ENCODE results near the gene ENHO. TPM values are rescaled to one million over a fixed set of nuclear protein-coding genes. Genes with fewer than 3 reads are reported as not detected.

The ENHO gene
- polyA plus RNA-seq, 3 donors: 2.3 to 3.2 (median 2.7) TPM

- DNase-seq: no peak
- Histone ChIP-seq H3K9me3 (replicated peaks in 1 of 2; ENCODE audit: control insufficient read depth in 1 of 2, insufficient read depth in 1 of 2, low read length in 2 of 2) (no peaks in the 10 kb centered on the region), H3K27ac (ENCODE audit: low read depth in 1 of 2, low read length in 2 of 2) (no peak overlapping the region), H3K4me1 (ENCODE audit: control insufficient read depth in 1 of 2, insufficient read depth in 2 of 2, low read length in 2 of 2) (no peaks in the 10 kb centered on the region), H3K9ac (ENCODE audit: insufficient read depth, low read length, poor library complexity, severe bottlenecking) (no peak overlapping the region), H3K4me3 (replicated peaks in 1 of 3; ENCODE audit: low read depth in 2 of 3, low read length in 3 of 3) (no peak overlapping the region), H3K27me3 (ENCODE audit: control insufficient read depth in 2 of 2, insufficient read depth in 2 of 2, low read length in 2 of 2) (no peaks in the 10 kb centered on the region), H3K79me2 (ENCODE audit: insufficient read depth, low read length) (no peaks in the 10 kb centered on the region), H4K20me1 (ENCODE audit: insufficient read depth, low read length) (no peaks in the 10 kb centered on the region), H3K36me3 (replicated peaks in 1 of 2; ENCODE audit: control insufficient read depth in 1 of 2, insufficient read depth in 2 of 2, low read length in 2 of 2) (no peaks in the 10 kb centered on the region), H3K4me2 (replicated peaks; ENCODE audit: extremely low read depth, low read length, poor library complexity, severe bottlenecking) (no peak overlapping the region), H2AFZ (ENCODE audit: insufficient read depth, low read depth, low read length, poor library complexity, severe bottlenecking) (no peak overlapping the region)
- Mint-ChIP-seq H3K27ac (no peak overlapping the region), H3K27me3 (ENCODE audit: low read depth in 3 of 3) (peaks cover 3 to 11% (median 7%) of the 10 kb centered on the region in 3 donors), H3K4me3 (no peak overlapping the region), H3K4me1 (peaks cover 2% of the 10 kb centered on the region), H3K36me3 (no peaks in the 10 kb centered on the region), H3K9me3 (no peaks in the 10 kb centered on the region)
- 82% methylated on average over 9 of the region's 10 CpGs for WGBS (ENCODE audit: insufficient coverage)
- intact Hi-C loops (cut with micrococcal nuclease): no loop called here
- TF ChIP-seq, protein P1, sequence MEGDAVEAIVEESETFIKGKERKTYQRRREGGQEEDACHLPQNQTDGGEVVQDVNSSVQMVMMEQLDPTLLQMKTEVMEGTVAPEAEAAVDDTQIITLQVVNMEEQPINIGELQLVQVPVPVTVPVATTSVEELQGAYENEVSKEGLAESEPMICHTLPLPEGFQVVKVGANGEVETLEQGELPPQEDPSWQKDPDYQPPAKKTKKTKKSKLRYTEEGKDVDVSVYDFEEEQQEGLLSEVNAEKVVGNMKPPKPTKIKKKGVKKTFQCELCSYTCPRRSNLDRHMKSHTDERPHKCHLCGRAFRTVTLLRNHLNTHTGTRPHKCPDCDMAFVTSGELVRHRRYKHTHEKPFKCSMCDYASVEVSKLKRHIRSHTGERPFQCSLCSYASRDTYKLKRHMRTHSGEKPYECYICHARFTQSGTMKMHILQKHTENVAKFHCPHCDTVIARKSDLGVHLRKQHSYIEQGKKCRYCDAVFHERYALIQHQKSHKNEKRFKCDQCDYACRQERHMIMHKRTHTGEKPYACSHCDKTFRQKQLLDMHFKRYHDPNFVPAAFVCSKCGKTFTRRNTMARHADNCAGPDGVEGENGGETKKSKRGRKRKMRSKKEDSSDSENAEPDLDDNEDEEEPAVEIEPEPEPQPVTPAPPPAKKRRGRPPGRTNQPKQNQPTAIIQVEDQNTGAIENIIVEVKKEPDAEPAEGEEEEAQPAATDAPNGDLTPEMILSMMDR (IDR thresholded peaks at IDR 0.05): no peak
These were observed 20.3 kb downstream of the ENHO start for GRCh38 chr9:34502471-34502870.

DNA sequence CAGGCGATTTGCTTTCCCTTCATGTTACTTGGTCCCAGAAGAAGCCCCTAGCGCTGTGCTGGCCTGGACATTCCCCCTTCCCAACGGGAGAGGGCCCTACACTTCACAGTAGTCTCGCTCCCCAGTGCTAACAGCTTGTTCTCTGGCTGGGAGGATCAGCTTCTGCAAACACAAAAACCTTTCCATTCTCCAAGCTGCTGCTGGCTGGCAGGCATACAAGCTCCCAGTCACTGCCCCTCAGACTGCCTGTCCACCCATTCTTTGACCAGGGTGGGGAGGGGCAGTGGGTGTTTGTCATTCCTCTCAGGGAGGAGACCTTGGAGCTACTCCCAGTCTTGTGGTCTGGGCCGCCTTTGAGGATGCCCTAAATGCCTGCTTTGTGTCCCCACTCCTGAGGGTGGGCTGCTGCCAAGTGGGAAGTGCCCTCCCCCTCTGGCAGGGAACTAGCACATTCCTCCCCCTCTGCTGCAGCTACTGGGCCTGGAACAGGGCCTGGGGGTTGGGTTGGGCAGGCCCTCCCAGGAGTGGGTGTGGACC lies 20.8 kb downstream of the ENHO start:
- H3K4me3 Mint-ChIP-seq: no peak overlapping the region
- peaks cover 2% of the 10 kb centered on the region for H3K4me1 Mint-ChIP-seq
- no peak overlapping the region for H3K4me2 ChIP-seq (replicated peaks; ENCODE audit: extremely low read depth, low read length, poor library complexity, severe bottlenecking)
- H3K27me3 Mint-ChIP-seq (ENCODE audit: low read depth in 3 of 3): peaks cover 5 to 11% (median 7%) of the 10 kb centered on the region in 3 donors
- H2AFZ ChIP-seq (ENCODE audit: insufficient read depth, low read depth, low read length, poor library complexity, severe bottlenecking): no peak overlapping the region
- H3K36me3 Mint-ChIP-seq: no peaks in the 10 kb centered on the region
- intact Hi-C loops (cut with micrococcal nuclease): loop anchor here in 1 of 2 donors (2.0 kb wide), 1 partner anchor 65 kb away; no protein-coding TSS in a partner anchor
- H3K4me3 ChIP-seq (replicated peaks in 1 of 3; ENCODE audit: low read depth in 2 of 3, low read length in 3 of 3): no peak overlapping the region
- H3K79me2 ChIP-seq (ENCODE audit: insufficient read depth, low read length): no peaks in the 10 kb centered on the region
- H3K9ac ChIP-seq (ENCODE audit: insufficient read depth, low read length, poor library complexity, severe bottlenecking): no peak overlapping the region
- no peaks in the 10 kb centered on the region for H3K27me3 ChIP-seq (ENCODE audit: control insufficient read depth in 2 of 2, insufficient read depth in 2 of 2, low read length in 2 of 2)
- H3K36me3 ChIP-seq (replicated peaks in 1 of 2; ENCODE audit: control insufficient read depth in 1 of 2, insufficient read depth in 2 of 2, low read length in 2 of 2): no peaks in the 10 kb centered on the region
- H3K27ac Mint-ChIP-seq: peak overlapping the region in 1 of 7 donors; percentile 12
- H3K9me3 ChIP-seq (replicated peaks in 1 of 2; ENCODE audit: control insufficient read depth in 1 of 2, insufficient read depth in 1 of 2, low read length in 2 of 2): no peaks in the 10 kb centered on the region
- no peaks in the 10 kb centered on the region for H3K4me1 ChIP-seq (ENCODE audit: control insufficient read depth in 1 of 2, insufficient read depth in 2 of 2, low read length in 2 of 2)
- no peaks in the 10 kb centered on the region for H3K9me3 Mint-ChIP-seq
- no peak for DNase-seq
- no peak overlapping the region for H3K27ac ChIP-seq (ENCODE audit: low read depth in 1 of 2, low read length in 2 of 2)
- 61% methylated on average over 2 of the region's 5 CpGs for WGBS (ENCODE audit: insufficient coverage)
- no peaks in the 10 kb centered on the region for H4K20me1 ChIP-seq (ENCODE audit: insufficient read depth, low read length)
- TF ChIP-seq, protein P1 (IDR thresholded peaks at IDR 0.05): no peak

All from CD14-positive monocyte (primary cell).